HUES48 (cell line): Measurements from ENCODE around the gene PALS1.

Experiments
- H3K27ac ChIP-seq: one replicate; pipeline ENCODE4 v1.7.0; 2013; ENCODE audit warnings: low read depth, low read length, inconsistent platforms
- H3K27me3 ChIP-seq: 2 replicates; pipeline ENCODE4 v1.6.1; 2013; ENCODE audit warnings: mild to moderate bottlenecking, low read length; ENCODE audit not compliant: control insufficient read depth, insufficient read depth
- H3K36me3 ChIP-seq: 2 replicates; pipeline ENCODE4 v1.6.1; 2013; ENCODE audit warnings: low read length; ENCODE audit not compliant: control insufficient read depth, insufficient read depth
- H3K4me1 ChIP-seq: 2 replicates; pipeline ENCODE4 v1.6.1; 2013; ENCODE audit warnings: mild to moderate bottlenecking, low read length; ENCODE audit not compliant: control insufficient read depth, insufficient read depth
- H3K4me3 ChIP-seq: 2 replicates; pipeline ENCODE4 v1.5.1; 2013; ENCODE audit warnings: mild to moderate bottlenecking, low read depth, low read length
- H3K9ac ChIP-seq: 2 replicates; pipeline ENCODE4 v1.6.1; 2013; ENCODE audit warnings: mild to moderate bottlenecking, low read depth, low read length, moderate library complexity
- H3K9me3 ChIP-seq: 2 replicates; pipeline ENCODE4 v1.6.1; 2013; ENCODE audit warnings: low read length; ENCODE audit not compliant: control insufficient read depth, insufficient read depth

PALS1 gene

DNA sequence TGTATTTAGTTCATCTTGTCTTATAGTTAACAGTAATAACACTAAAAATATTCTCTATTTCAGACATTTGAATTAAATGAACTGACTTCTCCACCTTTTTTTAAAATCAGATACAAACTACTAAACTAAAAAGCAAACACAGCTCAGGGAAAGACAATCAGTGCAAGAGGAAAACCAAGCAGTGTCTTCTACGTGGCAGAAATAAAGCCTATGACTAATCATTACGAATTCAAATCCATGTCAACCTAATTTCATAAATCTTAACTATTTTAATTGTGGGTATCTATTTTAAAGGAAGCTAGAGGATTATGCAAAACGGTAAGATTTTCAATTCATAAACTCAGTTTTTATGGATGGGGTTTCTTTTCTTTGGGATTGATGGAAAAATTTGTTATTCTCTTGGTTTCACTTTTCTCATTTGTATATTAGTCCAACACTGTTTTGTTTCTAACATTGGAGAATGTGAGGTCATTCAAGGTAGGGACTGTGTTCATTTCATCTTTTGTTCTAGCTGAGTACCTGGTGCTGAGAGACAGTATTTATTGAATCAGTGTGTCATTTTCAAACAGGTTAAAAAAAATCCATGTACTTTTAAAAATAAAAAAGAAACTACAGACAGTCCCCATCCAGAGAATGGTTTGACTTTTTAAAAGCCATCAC is 12.8 kb upstream of the PALS1 start:
- no peaks in the 10 kb centered on the region for H3K36me3 ChIP-seq
- H3K9me3 ChIP-seq = no peaks in the 10 kb centered on the region
- no peak overlapping the region for H3K4me3 ChIP-seq
- no peaks in the 10 kb centered on the region; the same call in 1 of the 2 replicates for H3K4me1 ChIP-seq
- no peak overlapping the region for H3K27ac ChIP-seq
- H3K9ac ChIP-seq = no peak overlapping the region
- no peaks in the 10 kb centered on the region for H3K27me3 ChIP-seq

DNA sequence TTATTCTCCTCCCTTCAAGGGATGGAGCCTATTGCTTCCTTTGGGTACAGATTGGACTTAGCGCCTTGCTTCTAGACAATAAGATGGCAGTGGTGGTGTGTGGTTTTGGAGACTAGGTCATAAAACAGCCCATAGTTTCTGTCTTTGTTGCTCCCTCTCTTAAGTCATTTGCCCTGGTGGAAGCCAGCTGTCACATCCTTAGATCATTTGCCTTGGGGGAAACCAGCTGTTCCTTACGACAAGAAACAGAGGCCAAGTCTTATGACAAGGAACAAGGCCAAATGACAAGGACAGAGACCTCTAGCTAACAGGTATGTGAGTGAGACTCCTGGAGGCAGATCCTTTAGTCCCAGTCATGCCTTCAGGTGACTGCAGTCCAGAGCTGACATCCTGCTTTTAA is 9.2 kb upstream of the PALS1 start:
- Histone ChIP-seq H3K9ac (no peak overlapping the region), H3K36me3 (no peaks in the 10 kb centered on the region), H3K27me3 (no peaks in the 10 kb centered on the region), H3K27ac (no peak overlapping the region), H3K4me3 (no peak overlapping the region), H3K4me1 (no peaks in the 10 kb centered on the region; the same call in 1 of the 2 replicates), H3K9me3 (no peaks in the 10 kb centered on the region)

DNA sequence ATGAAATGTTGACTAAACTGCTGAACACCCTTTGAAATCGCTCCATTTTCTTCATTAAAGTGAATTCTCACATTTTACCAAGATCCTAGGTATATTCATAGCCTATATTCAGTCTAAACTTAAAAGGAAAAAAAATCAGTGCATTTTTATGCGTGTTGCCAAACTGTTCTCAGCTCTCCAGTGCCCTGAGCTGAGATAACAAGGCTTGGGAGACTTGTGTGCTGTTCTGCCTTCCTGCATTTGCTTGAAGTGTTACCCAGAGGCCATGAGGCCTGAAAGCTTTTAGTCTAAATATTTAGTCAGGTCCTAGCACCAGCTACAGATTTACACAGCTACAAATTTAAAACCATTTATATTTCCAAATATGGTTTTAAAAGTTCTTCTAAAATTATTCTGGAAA is 8.6 kb upstream of the PALS1 start:
- Histone ChIP-seq H3K9ac (no peak overlapping the region), H3K4me3 (no peak overlapping the region), H3K4me1 (no peaks in the 10 kb centered on the region; the same call in 1 of the 2 replicates), H3K27ac (no peak overlapping the region), H3K36me3 (no peaks in the 10 kb centered on the region), H3K9me3 (no peaks in the 10 kb centered on the region), H3K27me3 (no peaks in the 10 kb centered on the region)

DNA sequence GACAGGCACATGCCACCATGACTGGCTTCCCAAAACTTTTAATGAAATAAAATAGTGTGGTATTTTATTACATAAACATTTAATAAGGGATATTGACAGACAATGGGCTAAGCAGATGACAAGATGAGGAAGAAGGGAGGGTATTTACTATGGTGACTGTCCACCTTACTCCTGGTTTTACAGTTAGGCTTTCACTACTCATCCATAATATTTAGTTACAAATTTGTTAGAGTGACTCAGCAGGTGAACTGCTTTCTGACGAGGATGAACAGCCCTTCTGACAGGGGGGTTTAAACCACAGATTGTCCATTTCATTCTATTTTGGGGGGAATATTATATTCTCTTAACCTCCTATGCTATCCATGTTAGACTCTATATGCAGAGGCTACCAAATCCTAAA is 3.6 kb upstream of the PALS1 start:
- no peak overlapping the region for H3K4me3 ChIP-seq
- H3K27ac ChIP-seq = no peak overlapping the region
- H3K27me3 ChIP-seq = peaks cover 14% of the 10 kb centered on the region
- H3K36me3 ChIP-seq = no peaks in the 10 kb centered on the region
- H3K4me1 ChIP-seq = peaks cover 3% of the 10 kb centered on the region; the same call in 1 of the 2 replicates
- no peak overlapping the region for H3K9ac ChIP-seq
- no peaks in the 10 kb centered on the region for H3K9me3 ChIP-seq

DNA sequence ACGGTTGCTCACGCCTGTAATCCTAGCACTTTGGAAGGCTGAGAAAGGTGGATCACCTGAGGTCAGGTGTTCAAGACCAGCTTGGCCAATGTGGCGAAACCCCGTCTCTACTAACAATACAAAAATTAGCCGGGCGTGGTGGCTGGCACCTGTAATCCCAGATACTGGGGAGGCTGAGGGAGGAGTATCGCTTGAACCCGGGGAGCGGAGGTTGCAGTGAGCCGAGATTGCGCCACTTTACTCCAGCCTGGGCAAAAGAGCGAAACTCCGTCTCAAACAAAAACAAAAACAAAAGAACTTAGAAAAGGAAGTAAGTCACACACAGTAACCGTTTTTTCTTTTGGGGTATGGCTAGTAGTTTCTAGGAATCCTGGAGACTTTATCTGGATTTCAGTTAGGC is 1.7 kb upstream of the PALS1 start:
- Histone ChIP-seq H3K9ac (no peak overlapping the region), H3K4me1 (peaks cover 10% of the 10 kb centered on the region; the same call in 1 of the 2 replicates), H3K27me3 (peaks cover 14% of the 10 kb centered on the region), H3K4me3 (no peak overlapping the region), H3K9me3 (no peaks in the 10 kb centered on the region), H3K36me3 (no peaks in the 10 kb centered on the region), H3K27ac (no peak overlapping the region)

DNA sequence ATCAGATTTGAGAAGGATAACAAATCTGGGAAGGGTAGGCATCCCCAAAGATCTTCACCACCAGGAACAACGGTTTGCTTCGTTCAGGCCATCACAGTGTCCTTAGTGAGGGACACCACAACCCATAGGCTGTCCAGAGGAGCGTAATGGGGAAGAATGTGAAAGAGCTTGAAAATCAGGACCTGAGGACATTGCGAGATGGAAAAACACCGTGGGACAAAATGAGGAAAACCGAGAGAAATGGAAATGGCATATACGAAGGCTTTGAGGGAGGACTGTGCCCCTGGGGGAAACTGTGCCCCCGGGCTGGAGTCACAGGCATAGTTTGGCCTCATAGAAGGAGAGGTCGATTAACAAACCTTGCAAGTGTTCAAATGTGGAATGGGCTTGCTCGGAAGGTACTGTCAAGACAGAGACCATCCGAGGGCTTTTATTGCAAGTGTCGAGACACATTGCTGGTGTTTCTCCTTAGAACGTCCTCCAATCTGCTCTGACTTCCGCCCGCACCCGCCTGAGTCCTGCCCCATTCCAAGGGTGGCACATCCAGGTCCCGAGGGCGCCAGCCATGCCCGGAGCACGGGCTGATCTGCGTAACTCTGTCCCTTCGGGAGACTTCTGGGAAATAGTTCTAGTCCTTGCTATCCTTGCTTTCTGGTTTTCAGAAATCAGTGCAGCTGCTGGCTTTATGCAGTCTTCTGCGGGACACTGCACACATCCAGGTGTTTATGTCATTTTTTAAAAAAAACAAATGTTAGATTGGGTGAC is 885 bp upstream of the PALS1 start:
- Histone ChIP-seq H3K4me1 (peaks cover 10% of the 10 kb centered on the region; the same call in 1 of the 2 replicates), H3K9ac (peak overlapping the region; percentile 66), H3K27ac (peak overlapping the region; percentile 99), H3K27me3 (peaks cover 14% of the 10 kb centered on the region), H3K36me3 (no peaks in the 10 kb centered on the region), H3K9me3 (no peaks in the 10 kb centered on the region), H3K4me3 (peak overlapping the region; percentile 95)

DNA sequence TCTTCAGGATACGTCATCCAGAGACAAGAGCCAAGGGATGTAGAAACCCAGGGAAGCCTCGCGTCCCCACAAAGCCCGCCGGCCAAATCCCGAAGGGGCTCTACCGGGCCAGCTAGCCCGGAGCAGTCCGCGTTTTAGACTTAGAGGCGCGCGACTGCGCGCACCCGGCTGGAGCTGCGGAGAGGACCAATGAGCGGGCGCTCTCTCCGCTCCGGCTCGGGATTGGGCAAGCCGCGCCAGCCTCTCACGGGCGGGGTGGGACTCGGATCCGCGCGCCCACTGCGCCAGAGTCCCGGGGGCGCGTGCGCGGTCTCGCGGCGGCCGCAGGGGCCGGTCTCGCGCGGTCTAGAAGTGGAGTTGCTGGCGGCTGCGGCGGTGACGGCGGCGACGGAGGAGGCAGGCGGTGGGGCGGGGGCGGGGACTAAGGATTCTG is 241 bp upstream of the PALS1 start:
- no peaks in the 10 kb centered on the region for H3K9me3 ChIP-seq
- peaks cover 10% of the 10 kb centered on the region; the same call in 1 of the 2 replicates for H3K4me1 ChIP-seq
- peaks cover 14% of the 10 kb centered on the region for H3K27me3 ChIP-seq
- no peaks in the 10 kb centered on the region for H3K36me3 ChIP-seq
- peak overlapping the region; percentile 95 for H3K4me3 ChIP-seq
- peak overlapping the region; percentile 93 for H3K9ac ChIP-seq
- H3K27ac ChIP-seq = peak overlapping the region; percentile 99

DNA sequence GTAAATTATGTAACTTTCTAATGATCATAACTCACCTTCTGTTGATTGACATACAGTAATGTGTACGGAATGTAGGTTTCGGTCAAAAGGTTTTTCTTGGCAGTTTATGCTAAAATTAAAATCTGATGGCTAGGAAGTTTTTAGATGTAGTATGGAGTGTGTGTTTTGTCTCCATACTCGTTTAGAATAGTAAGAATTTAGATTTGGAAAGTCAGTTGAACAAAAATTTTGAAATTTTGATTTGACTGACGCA is 859 bp downstream of the PALS1 start:
- H3K27me3 ChIP-seq = peaks cover 14% of the 10 kb centered on the region
- H3K9me3 ChIP-seq = no peaks in the 10 kb centered on the region
- peak overlapping the region; percentile 95 for H3K4me3 ChIP-seq
- H3K27ac ChIP-seq = peak overlapping the region; percentile 99
- H3K4me1 ChIP-seq = peaks cover 10% of the 10 kb centered on the region; the same call in 1 of the 2 replicates
- H3K36me3 ChIP-seq = no peaks in the 10 kb centered on the region
- H3K9ac ChIP-seq = peak overlapping the region; percentile 93

DNA sequence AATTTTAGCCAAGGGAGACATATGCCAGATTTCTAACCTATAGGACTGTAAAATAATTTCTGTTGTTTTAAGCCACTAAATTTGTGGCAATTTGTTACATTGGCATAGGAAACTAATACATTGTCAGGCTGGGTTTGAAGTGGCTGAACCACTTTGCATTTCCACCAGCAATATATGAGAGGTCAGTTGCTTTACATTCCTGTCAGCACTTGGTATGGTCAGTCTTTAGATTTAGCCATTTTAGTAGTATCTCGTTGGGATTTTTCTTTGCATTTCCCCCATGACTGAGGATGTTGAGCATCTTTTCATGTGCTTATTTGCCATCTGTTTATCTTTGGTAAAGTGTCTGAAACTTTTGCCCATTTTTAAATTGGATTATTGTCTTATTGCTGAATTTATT is 3.9 kb downstream of the PALS1 start:
- H3K9me3 ChIP-seq = no peaks in the 10 kb centered on the region
- peaks cover 14% of the 10 kb centered on the region; the same call in 1 of the 2 replicates for H3K4me1 ChIP-seq
- H3K4me3 ChIP-seq = no peak overlapping the region
- no peak overlapping the region for H3K27ac ChIP-seq
- H3K27me3 ChIP-seq = peaks cover 3% of the 10 kb centered on the region
- H3K9ac ChIP-seq = no peak overlapping the region
- no peaks in the 10 kb centered on the region for H3K36me3 ChIP-seq

DNA sequence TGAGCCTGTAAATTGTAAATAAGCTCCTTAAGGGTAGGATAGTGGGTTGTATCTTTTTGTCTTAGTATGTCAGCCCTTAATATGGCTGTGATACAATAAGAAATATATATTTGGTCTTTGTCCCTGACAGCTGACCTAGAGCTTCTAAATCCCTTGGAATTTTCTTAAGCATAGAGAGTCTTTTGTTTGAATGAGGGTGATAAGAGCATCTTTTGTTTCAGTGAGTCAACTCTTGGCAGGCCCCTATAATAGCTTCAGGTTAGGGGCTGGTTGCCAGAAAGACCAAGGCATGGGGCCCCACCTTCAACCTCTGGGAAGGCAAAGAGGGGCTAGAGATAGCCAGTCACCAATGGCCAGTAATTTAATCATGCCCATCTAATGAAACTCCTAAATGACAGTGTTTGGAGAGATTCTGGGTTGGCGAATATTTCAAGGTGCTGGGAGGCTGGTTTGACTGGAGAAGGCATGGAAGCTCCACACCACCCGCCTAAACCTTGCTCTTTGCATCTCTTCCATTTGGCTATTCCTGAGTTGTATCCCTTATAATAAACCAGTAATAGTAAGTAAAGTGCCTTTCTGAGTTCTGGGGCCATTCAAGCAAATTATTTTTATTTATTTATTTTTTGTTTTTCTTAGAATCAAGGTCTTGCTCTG is 10.5 kb downstream of the PALS1 start:
- Histone ChIP-seq H3K27ac (no peak overlapping the region), H3K9ac (no peak overlapping the region), H3K36me3 (no peaks in the 10 kb centered on the region), H3K9me3 (no peaks in the 10 kb centered on the region), H3K4me3 (no peak overlapping the region), H3K27me3 (no peaks in the 10 kb centered on the region), H3K4me1 (peaks cover 18% of the 10 kb centered on the region; the same call in 1 of the 2 replicates)

DNA sequence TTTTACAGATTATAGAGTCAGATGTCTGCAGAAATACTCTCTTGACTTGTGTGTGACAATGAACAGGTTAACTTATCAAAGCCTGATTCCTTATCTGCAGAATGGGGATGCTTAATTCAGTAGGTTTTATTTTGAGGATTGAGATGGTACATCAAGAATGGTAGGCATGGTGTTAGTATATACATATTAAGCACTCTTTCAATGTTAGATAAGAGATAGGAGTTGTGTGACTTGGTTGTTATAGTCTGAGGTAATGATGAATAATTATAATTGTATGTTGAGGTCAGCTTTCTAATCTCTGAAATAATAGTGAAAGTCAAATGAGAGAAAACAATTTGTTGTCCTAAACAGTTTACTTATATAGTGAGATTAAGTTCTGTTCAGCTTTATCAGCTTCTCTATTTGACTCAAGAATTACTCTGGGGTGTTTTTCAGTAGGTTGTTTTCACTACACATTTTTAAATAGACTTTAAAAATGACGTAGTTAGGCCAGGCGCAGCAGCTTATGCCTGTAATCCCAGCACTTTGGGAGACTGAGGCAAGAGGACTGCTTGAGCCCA is 11.9 kb downstream of the PALS1 start:
- no peaks in the 10 kb centered on the region for H3K27me3 ChIP-seq
- no peaks in the 10 kb centered on the region for H3K9me3 ChIP-seq
- 0 out of 2 replicates have a peak, but pooled peaks cover 19% of the 10 kb centered on the region for H3K4me1 ChIP-seq
- H3K9ac ChIP-seq = no peak overlapping the region
- H3K27ac ChIP-seq = no peak overlapping the region
- H3K4me3 ChIP-seq = no peak overlapping the region
- no peaks in the 10 kb centered on the region for H3K36me3 ChIP-seq
